NCI-H1930 (cell line): Measurements from ENCODE around the gene CCDC126.
A peak's percentile ranks its signal among the peaks of the same experiment; 100 is the strongest.
"Not testable (repeated sequence)": the region's sequence is repeated elsewhere in the genome, so short reads cannot be mapped to it uniquely, and the experiment has no call there.

Experiments
- DNase-seq, 2 experiments: peaks; one replicate each; lab custom pipeline; 2025; lab: John Stamatoyannopoulos, UW

The CCDC126 gene

DNA sequence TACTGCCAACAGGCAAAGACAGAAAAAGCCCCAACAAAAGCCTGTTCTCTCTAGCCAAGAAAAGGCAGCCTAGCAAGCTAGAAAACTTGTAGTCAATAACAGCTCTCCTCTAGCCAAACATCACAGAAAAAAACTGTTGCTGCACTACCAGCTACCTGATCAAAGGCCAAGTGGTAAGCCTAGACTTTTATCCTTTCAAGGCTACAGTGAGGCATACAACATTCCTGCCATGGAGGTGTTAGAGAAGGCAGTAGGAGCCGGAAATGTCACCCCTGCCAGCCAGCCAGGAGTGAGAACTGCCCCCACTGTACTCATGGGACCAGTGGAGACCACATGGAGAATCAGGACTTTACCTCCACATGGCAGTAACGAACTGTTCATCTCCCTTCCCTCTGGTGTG is 31.2 kb downstream of the CCDC126 start:
- no peak for DNase-seq

DNA sequence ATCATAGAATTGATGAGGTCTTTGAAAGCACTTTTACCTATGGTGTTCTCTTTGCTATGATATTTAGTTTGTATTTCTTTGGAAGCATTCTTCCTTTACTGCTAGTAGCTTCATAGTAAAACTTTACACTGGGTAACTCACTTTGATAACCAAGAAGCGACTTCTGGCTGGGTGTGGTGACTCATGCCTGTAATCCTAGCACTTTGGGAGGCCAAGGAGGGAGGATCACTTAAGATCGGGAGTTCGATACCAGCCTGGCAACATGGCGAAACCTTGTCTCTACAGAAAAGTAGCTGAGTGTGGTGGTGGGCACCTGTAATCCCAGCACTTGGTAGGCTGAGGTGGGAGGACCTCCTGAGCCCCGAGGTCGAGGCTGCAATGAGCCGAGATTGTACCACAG is 36.2 kb downstream of the CCDC126 start:
- no peak for DNase-seq

GRCh38 chr7:23645822-23646221 is 48.6 kb downstream of the CCDC126 start:
- no peak for DNase-seq

- no peak for DNase-seq
These were observed 56.8 kb downstream of the CCDC126 start for GRCh38 chr7:23653942-23654341.

- DNase-seq = peak in 1 of 2 experiments; percentile 4
These were observed 57.3 kb downstream of the CCDC126 start for GRCh38 chr7:23654508-23654907.

DNA sequence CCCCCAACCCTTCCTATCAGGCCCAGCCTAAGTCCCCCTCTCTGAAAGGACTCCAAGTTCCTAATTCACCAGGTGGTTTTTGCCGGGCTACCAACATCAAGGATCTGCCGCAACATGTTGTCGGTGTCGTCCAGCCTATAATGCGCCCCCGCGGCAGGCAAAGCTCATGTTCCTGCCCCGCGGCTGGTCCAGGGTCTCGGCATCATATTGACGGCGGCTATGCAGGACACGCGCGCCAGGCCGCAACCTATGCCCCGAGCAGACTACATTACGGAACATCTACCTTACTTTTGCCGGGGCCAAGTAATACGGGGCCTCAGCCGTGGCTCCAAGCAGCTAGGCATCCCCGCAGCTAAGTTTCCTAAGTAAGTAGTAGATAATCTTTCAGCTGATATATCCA is 58.3 kb downstream of the CCDC126 start:
- DNase-seq = no peak

GRCh38 chr7:23658831-23659427 is 61.7 kb downstream of the CCDC126 start:
- no peak for DNase-seq

DNA sequence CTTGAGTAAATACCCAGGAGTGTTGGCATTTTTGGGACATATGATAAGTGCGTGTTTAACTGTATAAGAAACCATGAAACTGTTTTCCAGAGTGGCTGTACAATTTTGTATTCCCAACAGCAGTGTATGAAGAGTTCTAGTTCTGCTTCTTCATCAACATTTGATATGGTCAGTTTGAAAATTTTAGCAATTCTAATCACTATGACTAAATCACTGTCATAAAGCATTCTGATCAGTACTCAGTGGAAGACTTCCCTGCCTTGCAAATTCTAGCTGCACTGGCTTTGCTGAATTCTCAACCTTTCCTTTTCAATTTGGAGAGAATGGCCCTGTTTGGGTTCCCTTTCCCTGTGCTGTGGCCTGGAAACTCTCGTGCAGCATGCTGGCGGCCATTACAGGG is 64.2 kb downstream of the CCDC126 start:
- no peak for DNase-seq

GRCh38 chr7:23662124-23662983 is 65.2 kb downstream of the CCDC126 start:
- no peak for DNase-seq

DNA sequence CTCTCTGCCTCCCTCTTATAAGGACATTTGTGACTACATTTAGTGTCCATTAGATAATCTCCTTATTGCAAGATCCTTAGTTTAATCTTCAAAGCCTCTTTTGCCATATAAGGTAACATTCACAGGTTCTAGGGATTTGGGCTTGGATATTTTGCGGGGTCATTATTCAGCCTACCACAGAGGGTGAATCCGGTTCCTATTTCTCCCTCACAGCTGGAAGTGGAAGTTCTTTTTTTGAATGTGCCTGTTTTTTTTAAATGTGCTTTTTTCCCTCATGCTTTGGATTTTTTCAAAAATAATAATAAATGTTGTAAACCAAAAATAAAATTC is 65.8 kb downstream of the CCDC126 start:
- no peak for DNase-seq

DNA sequence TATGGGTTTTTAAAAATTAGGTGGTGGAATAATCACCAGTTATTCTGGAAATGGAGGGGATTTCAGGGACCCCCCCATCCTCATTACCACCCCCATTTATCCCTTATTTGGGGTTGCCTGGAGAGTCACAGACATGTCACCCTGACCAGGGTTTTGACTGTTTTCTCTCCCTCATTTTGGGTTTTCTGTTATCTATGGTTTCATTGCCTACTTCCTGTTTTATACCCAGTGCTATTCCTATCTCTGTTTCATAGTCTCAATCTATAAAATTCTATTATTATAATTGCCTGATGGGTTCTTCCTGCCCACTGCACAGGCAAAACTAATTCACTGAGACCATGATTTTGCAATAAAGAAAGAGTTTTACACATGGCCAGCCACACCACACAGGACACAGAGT is 66.9 kb downstream of the CCDC126 start:
- DNase-seq = no peak

DNA sequence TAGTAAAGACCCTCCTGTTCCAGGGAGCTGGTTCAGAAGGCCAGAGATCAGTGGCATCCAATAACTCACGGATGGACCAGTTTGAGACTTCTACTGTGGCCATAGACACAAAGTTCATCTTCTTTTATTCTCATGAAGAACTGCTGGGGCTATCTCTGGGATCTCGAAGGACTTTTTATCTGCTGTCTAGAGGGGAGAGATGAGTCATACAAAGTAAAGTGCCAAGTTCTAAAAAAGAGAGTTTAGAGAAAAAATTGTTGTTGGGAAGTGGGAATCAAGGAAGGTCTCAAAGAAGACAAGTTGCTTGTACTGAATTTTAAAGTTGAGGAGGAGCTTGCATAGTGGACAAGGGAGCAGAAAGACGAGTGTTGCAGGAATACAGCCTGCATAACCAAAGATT is 74.9 kb downstream of the CCDC126 start:
- no peak for DNase-seq

- DNase-seq = peak; percentile 82 to 91
These were observed 82.8 kb downstream of the CCDC126 start, which contains the start of gene FAM221A for GRCh38 chr7:23679898-23680413. FAM221A (plus strand) TSS chr7:23680199; CDS start chr7:23680219, 20 bp downstream.

GRCh38 chr7:23680414-23681405 is 83.5 kb downstream of the CCDC126 start:
- peak in 1 of 2 experiments; percentile 20 for DNase-seq

- DNase-seq = not testable (repeated sequence)
These were observed 86.9 kb downstream of the CCDC126 start for GRCh38 chr7:23684041-23684440.

GRCh38 chr7:23685731-23686130 is 88.5 kb downstream of the CCDC126 start:
- no peak for DNase-seq

DNA sequence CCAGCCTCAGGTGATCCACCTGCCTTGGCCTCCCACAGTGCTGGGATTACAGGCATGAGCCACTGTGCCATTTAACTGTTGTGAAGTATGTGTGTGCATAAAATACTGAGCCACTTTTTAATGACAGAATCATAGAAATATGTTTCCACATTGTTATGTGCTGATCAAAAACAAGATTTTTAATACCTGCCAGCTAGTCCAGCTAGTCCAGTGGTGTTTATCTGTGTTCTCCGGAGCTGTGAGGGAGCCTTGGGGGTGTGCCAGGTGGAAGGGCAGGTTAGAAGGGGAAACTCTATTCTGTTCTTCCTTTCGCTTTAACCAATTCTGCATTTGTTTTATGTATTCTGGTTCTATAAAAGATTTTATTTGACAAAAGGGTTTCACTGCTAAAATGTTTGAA is 89.8 kb downstream of the CCDC126 start:
- DNase-seq = no peak

DNA sequence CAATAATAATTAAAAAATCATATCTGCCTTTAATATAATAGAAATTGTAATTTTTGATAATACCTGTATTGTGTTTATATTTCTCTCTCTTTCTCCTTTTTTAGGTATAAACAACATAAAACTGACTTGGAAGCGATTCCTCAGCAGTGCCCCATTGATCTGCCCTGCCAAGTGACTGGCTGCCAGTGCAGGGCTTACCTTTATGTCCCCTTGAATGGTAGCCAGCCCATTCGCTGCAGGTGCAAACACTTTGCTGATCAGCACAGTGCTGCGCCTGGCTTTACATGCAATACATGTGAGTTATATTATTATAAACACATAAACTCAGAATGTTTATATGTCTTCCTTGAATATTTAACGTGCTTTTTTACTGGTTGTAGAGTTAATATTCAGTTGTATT is 92.0 kb downstream of the CCDC126 start:
- no peak for DNase-seq

DNA sequence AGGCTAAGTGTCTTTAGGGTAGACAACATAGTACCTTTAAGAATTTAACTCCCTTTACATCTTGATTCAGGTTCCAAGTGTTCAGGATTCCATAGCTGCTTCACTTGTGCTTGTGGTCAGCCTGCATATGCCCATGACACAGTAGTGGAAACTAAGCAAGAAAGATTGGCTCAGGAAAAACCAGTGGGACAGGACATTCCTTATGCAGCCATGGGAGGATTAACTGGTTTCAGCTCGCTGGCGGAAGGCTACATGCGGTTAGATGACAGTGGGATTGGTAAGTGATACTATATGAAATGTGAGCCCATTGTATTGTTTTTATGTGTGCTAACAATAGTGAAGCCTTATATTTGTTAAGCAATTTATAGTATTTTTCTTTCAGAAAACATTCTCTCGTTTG is 94.1 kb downstream of the CCDC126 start:
- DNase-seq = no peak

- DNase-seq = no peak
These were observed 96.0 kb downstream of the CCDC126 start for GRCh38 chr7:23693224-23693623.
